SW480 (cell line): ENCODE measurements around the gene NLRC5.
"Not testable (repeated sequence)": the region's sequence is repeated elsewhere in the genome, so short reads cannot be mapped to it uniquely, and the experiment has no call there.

ENCODE experiments used
- DNase-seq: peaks from one replicate; pipeline ENCODE4 v3.0.0-alpha.2; 2016; ENCODE audit warnings: low spot score

Gene NLRC5

GRCh38 chr16:57051696-57052228 lies 62.4 kb downstream of the NLRC5 start:
- no peak for DNase-seq

- no peak for DNase-seq
Observed at GRCh38 chr16:57053206-57053605, 63.8 kb downstream of the NLRC5 start.

- DNase-seq, result no peak
Observed at GRCh38 chr16:57054338-57054737, 65.0 kb downstream of the NLRC5 start.

DNA sequence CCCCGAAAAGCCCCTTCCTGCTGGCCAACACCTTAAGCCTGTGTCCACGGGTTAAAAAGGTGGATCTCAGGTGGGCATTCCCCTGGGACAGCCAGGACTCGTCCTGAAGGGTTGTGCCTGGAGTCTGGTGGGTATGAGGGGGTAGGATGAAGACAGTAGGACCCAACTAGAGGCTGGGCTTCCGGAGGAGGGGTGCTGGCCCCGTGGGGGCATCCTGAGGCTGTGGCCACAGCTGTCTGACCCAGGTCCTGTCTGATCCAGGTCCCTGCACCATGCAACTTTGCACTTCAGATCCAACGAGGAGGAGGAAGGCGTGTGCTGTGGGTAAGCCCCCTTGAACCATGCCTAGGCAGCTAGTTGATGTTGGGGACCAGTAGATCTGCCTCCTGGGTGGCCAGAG lies 65.4 kb downstream of the NLRC5 start:
- no peak for DNase-seq

GRCh38 chr16:57055671-57056070 lies 66.3 kb downstream of the NLRC5 start:
- no peak for DNase-seq

DNA sequence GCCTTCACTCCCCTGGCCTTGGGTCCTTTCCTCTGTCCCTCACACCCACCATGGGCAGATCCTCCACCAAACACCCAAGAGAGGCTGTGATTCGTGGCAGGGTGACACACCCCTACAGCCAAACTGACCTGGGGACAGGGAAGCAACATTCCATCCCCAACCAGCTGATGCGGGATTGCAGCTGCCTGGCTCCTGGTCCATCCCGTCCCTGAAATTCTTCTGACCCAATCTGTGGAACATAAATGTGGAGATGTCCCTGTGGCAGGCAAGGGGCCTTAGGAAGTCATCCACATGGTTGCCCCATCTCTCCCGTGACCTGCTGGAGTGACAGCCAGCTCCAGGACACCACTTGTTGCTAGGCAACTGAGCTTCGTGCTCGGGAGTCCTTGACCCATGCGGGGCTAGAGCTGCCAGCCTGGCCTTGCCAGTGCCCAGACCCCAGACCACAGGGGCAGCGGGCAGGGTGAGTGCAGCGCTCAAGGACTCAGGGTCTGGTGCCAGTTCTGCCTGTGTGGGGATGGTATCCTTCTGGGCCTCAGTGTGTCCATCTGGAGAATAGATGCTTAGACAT lies 69.0 kb downstream of the NLRC5 start:
- DNase-seq, result no peak

DNA sequence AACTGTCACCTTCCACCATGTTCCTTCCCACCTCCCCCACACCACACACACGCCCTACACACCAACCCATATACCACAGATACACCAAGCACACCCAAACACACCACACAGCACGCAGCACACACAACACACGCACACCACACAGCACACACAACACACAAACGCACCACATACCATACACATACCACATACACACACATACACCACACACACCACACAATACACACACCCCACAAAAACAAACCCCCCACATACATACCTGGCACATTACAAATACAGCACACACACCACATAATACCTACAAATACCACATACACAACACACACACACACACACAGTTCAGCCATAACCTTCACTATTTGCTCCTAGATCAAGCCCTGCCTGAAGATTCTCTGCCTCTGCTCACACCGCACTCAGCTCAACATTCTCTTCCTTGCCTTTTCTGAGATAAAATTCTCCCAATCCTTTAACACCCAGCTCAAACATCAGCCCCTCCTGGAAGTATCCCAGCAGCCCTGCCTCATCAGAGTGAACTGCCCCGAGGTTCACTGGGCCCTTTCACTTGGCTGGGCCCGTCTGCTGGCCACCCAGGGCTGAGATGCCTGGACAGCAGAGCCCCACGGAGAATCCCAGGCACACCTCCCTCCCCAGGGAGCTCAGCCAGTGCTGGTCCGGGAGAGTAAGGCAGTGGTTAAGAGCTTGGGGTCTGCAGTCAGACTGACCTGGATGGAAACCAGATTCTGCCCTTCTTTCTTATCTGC lies 71.1 kb downstream of the NLRC5 start:
- DNase-seq, result no peak

- no peak for DNase-seq
Observed at GRCh38 chr16:57061084-57061905, 71.9 kb downstream of the NLRC5 start.

DNA sequence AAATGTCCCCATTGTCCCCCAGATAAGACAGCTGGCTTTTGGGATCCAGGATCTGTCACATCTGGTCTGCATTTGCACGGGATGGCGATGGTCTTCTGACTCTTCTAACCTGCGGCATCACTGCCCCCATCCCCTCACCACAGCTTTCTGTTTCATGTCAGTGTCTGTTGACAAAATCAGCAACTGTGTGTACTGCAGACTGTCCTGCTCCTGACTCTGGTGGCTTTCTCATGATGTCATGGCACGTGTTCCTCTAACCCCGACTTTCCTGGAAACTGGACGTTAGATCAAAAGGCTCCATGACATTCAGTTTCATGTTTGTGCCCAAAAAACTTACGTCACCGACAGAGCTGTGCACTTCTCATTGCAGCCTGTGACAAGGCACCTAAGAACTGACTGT lies 73.0 kb downstream of the NLRC5 start:
- no peak for DNase-seq

- not testable (repeated sequence) for DNase-seq
Observed at GRCh38 chr16:57063189-57063588, 73.8 kb downstream of the NLRC5 start.

GRCh38 chr16:57064995-57065394 lies 75.6 kb downstream of the NLRC5 start:
- no peak for DNase-seq

DNA sequence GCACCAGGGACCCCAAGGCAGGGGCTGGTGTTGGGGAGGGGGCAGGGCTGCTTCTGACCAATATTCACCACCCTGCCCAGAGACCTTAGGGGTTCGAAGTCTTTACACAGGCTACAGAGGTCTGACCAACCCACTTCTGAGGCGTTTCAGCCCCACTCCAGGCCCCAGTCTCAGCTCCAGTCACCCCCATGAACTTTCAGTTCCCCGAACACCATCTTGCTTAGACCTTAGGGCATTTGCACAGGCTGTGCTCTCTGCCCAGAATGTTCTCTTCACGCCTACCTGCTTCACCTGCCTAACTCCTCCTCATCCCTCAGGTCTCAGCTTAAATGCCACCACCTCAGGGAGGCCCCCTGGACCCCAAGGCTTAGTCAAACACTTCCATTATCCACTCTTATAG lies 77.3 kb downstream of the NLRC5 start:
- no peak for DNase-seq

DNA sequence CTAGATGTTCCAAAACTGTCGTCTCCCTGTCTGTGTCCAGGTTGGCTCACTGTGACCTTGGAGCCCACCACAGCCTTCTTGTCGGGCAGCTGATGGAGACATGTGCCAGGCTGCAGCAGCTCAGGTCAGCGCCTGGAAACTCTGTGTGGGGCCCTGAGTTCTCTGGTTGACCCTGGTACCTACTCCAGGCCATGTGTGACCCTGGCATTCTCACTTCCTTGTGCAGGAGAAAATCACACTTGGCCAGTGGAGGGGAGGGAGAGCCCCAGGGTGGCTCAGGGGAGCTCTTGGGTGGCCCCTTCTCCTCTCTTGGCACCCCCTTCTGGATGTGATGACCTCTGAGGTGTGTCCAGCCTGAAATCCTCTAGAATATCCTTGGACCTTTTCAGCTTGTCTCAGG lies 78.0 kb downstream of the NLRC5 start:
- no peak for DNase-seq

GRCh38 chr16:57069053-57069452 lies 79.7 kb downstream of the NLRC5 start:
- DNase-seq, result no peak

DNA sequence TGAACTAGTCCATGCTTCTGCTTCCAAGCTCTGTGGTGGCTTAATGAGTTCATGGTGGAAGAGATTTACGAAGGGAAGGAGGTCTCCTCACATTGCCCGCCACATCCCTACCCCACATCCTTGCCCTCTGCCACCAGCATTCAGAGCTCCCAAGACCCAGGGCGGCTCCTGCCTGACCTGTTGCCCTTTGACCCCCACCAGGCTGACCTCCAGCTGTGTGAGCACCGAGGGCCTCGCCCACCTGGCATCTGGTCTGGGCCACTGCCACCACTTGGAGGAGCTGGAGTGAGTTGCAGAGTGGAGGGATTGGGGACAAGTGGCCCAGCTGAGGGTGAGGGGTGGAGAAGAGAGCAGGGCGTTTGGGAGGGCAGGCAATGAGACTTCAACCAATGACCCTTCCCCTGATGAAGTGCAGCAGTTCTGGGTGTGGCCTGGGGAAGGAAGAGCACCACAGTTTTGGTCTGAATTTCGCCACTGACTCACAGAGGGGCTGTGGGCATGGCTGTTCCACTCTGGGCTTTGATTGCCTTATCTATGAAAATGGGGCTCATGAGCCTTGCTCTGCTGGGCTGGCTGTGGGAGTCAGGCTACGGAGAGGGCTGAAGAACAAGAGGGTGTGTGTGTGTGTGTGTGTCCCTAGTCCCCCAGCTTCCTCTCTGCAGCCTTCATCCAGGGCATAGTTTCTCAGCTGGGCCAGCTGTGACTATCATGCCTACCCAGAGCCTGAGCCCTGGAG lies 80.4 kb downstream of the NLRC5 start:
- no peak for DNase-seq

DNA sequence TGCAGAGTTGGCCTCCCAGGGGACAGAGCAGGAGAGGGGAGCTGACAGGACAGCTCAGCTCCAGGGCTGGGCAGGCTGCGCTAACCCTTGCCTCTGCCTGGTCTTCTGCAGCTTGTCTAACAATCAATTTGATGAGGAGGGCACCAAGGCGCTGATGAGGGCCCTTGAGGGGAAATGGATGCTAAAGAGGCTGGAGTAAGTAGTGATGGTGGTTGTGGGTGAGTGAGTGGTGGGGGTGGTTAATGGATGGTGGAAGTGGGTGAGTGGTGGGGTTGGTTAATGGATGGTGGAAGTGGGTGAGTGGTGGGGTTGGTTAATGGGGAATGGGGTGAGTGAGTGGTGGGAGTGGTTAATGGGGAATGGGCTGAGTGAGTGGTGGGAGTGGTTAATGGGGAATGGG lies 81.1 kb downstream of the NLRC5 start:
- DNase-seq, result no peak

GRCh38 chr16:57071081-57071732 lies 81.8 kb downstream of the NLRC5 start:
- DNase-seq, result not testable (repeated sequence)

DNA sequence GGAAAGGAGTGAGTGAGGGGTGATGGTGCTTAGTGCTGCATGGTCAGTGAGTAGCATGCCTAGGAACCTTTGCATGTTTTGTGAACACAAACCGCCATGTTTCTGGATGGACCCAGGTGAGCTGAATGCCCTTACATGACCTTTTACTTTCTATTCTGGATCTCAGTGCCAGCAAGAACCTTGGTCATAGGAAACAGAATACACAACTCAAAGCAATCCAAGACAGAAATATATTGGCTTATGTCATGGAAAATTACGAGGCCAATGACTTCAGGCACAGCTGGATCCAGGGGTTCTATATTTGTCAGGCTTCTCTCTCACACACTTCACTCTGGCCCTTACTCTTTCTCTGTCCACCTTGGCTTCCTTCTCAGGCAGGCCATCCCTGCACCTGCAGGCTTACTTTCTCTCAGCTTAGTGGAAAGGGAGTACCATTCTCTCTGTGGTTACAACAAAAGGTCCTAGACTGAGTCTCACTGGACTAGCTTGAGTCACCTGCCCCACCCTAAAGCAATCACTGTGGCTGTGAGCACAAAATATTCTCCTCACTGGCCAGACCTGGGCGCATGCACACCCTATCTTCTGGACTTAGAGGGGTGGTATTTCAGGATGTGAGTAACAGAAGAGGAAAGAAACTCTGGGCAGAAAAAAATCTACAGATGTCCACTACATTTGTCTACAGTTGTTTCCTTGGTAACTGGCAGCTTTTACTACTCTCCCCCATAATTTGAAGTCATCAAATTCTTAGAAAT lies 82.7 kb downstream of the NLRC5 start:
- peak; percentile 69 for DNase-seq

DNA sequence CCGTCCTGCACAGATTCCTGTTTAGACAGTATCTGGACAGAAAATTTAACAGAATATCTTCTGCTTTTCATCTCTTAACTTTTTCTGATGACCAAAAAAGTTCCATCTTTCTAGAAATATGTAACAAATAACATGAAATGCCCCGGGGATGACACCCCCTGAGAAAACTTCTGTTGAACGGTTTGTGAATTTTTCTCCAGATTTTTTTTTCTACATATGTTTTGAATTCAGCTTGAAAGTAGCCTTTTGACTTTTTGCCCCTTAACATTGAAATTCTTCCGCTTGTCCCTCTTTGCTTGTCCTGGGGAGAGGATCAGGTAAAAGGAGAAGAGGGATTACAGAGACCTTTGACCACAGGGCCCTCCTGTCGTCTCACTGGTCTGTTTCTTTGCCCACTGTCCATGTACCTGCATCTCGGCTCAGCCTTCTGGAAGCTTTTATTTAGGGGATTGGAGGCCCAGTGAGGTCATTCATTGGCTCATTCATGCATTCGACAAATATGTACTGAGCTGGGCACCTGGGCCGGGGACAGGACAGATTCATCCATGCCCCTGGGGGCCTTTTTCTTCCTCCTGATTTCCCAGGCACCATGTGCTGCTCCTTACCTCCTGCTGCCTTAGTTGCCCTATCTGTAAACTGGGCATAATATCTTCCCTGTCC lies 83.4 kb downstream of the NLRC5 start:
- DNase-seq, result no peak

DNA sequence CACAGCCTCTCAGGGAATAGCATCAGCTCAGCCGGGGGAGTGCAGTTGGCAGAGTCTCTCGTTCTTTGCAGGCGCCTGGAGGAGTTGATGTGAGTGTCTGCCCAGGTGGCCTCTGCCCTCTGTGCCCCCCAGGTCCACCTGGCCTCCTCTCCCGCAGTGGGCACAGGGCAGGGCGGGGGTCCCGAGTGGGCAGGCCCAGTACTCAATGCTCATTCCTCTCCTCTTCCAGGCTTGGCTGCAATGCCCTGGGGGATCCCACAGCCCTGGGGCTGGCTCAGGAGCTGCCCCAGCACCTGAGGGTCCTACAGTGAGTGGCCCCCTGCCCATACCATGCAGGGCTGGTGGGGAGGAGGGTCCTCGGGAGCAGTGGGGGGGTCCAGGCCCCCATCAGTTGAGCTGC lies 88.4 kb downstream of the NLRC5 start:
- no peak for DNase-seq
